GM12878 (cell line): ENCODE data around the gene CD209. TPM values are rescaled to one million over a fixed set of nuclear protein-coding genes. Genes with fewer than 3 reads are reported as not detected.
A peak's percentile ranks its signal among the peaks of the same experiment; 100 is the strongest.

Source experiments
- BCL3 ChIP-seq: IDR thresholded peaks from 2 replicates; pipeline ENCODE4 v1.6.1; 2011; ENCODE audit warnings: borderline replicate concordance, low read depth, mild to moderate bottlenecking, moderate library complexity, low read length; ENCODE audit not compliant: insufficient read depth, poor library complexity, severe bottlenecking
- BCLAF1 ChIP-seq: fragments of 450-650 bp; IDR thresholded peaks from 2 replicates; pipeline ENCODE4 v1.6.1; 2017; ENCODE audit warnings: antibody characterized with exemption, mild to moderate bottlenecking, moderate library complexity
- BHLHE40 ChIP-seq, 2 experiments: fragments of 450-650 bp in 1 of 2; IDR thresholded peaks; 2 replicates each; pipeline ENCODE4 v1.6.1; 2011 to 2017; ENCODE audit warnings: low read depth in 2 of 2, borderline replicate concordance in 1 of 2, improper control_type of control experiment in 1 of 2, low read length in 1 of 2, mild to moderate bottlenecking in 1 of 2
- CBX5 ChIP-seq: sonication (generic); IDR thresholded peaks from 2 replicates; pipeline ENCODE4 v1.6.1; 2016; ENCODE audit warnings: low read depth, moderate library complexity, mild to moderate bottlenecking, inconsistent platforms
- CHD2 ChIP-seq: IDR thresholded peaks from 2 replicates; pipeline ENCODE4 v1.6.1; 2011; ENCODE audit warnings: low read depth, low read length, improper control_type of control experiment, borderline replicate concordance
- DPF2 ChIP-seq: fragments of 450-650 bp; IDR thresholded peaks from 2 replicates; pipeline ENCODE4 v1.6.1; 2017; ENCODE audit warnings: mild to moderate bottlenecking
- EGR1 ChIP-seq, 2 experiments: IDR thresholded peaks; 1 replicate in 1 of 2; 2 replicates in 1 of 2; pipeline ENCODE4 v1.6.1; 2011 to 2012; ENCODE audit warnings: low read depth in 2 of 2, low read length in 2 of 2, borderline replicate concordance in 1 of 2, mild to moderate bottlenecking in 1 of 2, moderate library complexity in 1 of 2
- EP300 ChIP-seq, 2 experiments: fragments of 150-350 bp in 1 of 2; IDR thresholded peaks; 2 replicates each; pipeline ENCODE4 v1.6.1; 2011 to 2012; ENCODE audit warnings: low read depth in 2 of 2, low read length in 2 of 2, borderline replicate concordance in 1 of 2, improper control_type of control experiment in 1 of 2, inconsistent platforms in 1 of 2; ENCODE audit not compliant: control insufficient read depth in 1 of 2
- IKZF1 ChIP-seq: fragments of 450-650 bp; conservative IDR thresholded peaks from 2 replicates; pipeline ENCODE4 v1.6.1; 2017; ENCODE audit warnings: antibody characterized with exemption, mild to moderate bottlenecking
- KDM1A ChIP-seq: fragments of 200-600 bp; sonication (generic); IDR thresholded peaks from 2 replicates; pipeline ENCODE4 v1.6.1; 2016; ENCODE audit warnings: borderline replicate concordance
- MEF2B ChIP-seq: fragments of 450-650 bp; IDR thresholded peaks from 2 replicates; pipeline ENCODE4 v1.6.1; 2018; ENCODE audit warnings: mild to moderate bottlenecking, moderate library complexity; ENCODE audit not compliant: partially characterized antibody, poor library complexity, severe bottlenecking
- NR2C1 ChIP-seq: fragments of 450-650 bp; IDR thresholded peaks from 2 replicates; pipeline ENCODE4 v1.6.1; 2017; ENCODE audit warnings: antibody characterized with exemption, mild to moderate bottlenecking, moderate library complexity
- RB1 ChIP-seq: fragments of 450-650 bp; formaldehyde crosslinking; IDR thresholded peaks from 2 replicates; pipeline ENCODE4 v1.6.1; 2017; ENCODE audit warnings: mild to moderate bottlenecking, borderline replicate concordance
- RELA ChIP-seq: fragments of 450-650 bp; IDR thresholded peaks from 2 replicates; pipeline ENCODE4 v1.8.0; 2014; ENCODE audit warnings: borderline replicate concordance; ENCODE audit not compliant: partially characterized antibody
- RELB ChIP-seq: fragments of 450-650 bp; IDR thresholded peaks from 2 replicates; pipeline ENCODE4 v1.6.1; 2017; ENCODE audit warnings: low read depth, mild to moderate bottlenecking, moderate library complexity
- SIX5 ChIP-seq: IDR thresholded peaks from 2 replicates; pipeline ENCODE4 v1.6.1; 2011; ENCODE audit warnings: mild to moderate bottlenecking, low read depth, low read length, moderate library complexity; ENCODE audit not compliant: severe bottlenecking
- SP1 ChIP-seq: IDR thresholded peaks from one replicate; pipeline ENCODE4 v1.6.1; 2011; ENCODE audit warnings: low read depth, low read length
- TCF12 ChIP-seq: IDR thresholded peaks from 2 replicates; pipeline ENCODE4 v1.6.1; 2011; ENCODE audit warnings: low read depth, mild to moderate bottlenecking, low read length
- TCF3 ChIP-seq: IDR thresholded peaks from 2 replicates; pipeline ENCODE4 v1.6.1; 2012; ENCODE audit warnings: low read depth, mild to moderate bottlenecking, low read length, borderline replicate concordance; ENCODE audit not compliant: insufficient read depth
- TCF7 ChIP-seq: IDR thresholded peaks from 2 replicates; pipeline ENCODE4 v1.6.1; 2014; ENCODE audit warnings: antibody characterized with exemption, borderline replicate concordance
- ZBED1 ChIP-seq: IDR thresholded peaks from 2 replicates; pipeline ENCODE4 v1.6.1; 2016; ENCODE audit warnings: borderline replicate concordance
- ZNF217 ChIP-seq: fragments of 450-650 bp; IDR thresholded peaks from 2 replicates; pipeline ENCODE4 v1.6.1; 2017; ENCODE audit warnings: antibody characterized with exemption, mild to moderate bottlenecking
- ZNF384 ChIP-seq: IDR thresholded peaks from 2 replicates; pipeline ENCODE4 v1.6.1; 2012; ENCODE audit warnings: low read depth, mild to moderate bottlenecking, low read length, improper control_type of control experiment, borderline replicate concordance
- polyA plus RNA-seq, 11 experiments: library from polyadenylated mRNA; depleted of rRNA in 4 of 11; unstranded in 6 of 11; stranded (reverse) in 5 of 11; fragments of >200 nt; fragmentation: Nextera tagmentation in 4 of 11; fragmentation: Illumina TruSeq in 1 of 11; extraction: Ambion mirVana in 4 of 11; extraction: Trizol in 1 of 11; gene quantifications; 1 replicate in 1 of 11; 2 replicates in 10 of 11; pipeline versions ENCODE4 v1.2.1 to v1.2.3, GENCODE V29; 2011 to 2016; ENCODE audit warnings: inconsistent platforms in 2 of 11, missing spikeins in 2 of 11, low read depth in 1 of 11
- total RNA-seq, 4 experiments: library from RNA; depleted of rRNA in 3 of 4; stranded (reverse); fragments of >200 nt in 3 of 4; fragmentation: Illumina TruSeq in 1 of 4; extraction: Trizol in 1 of 4; gene quantifications; 2 replicates each; pipeline versions ENCODE4 v1.2.1 to v1.2.3, GENCODE V29; 2013 to 2021

CD209 gene
- total and polyA plus RNA-seq, 10 of the 15 experiments (the other 5 are each of a cell fraction or from before 2014, with no cell fraction given): 0.04 to 0.21 (median 0.10) TPM; not detected in 3

GRCh38 chr19:7705387-7706187 lies 41.7 kb downstream of the CD209 start (continued):
- TF ChIP-seq SIX5 (peak; percentile 13), EGR1 (IDR thresholded peaks at IDR 0.05; ENCODE audit: borderline replicate concordance in 1 of 2, low read depth in 2 of 2, low read length in 2 of 2) (peak in 1 of 2 experiments; percentile 81; a peak in 1 of 3 replicates), RB1 (no peak), IKZF1 (peak; percentile 98), TCF12 (peak; percentile 75), RELA (peak; percentile 94), BCL3 (peak; percentile 100), KDM1A (no peak), TCF3 (peak; percentile 75; the same call in 1 of the 2 replicates), SP1 (peak; percentile 87), ZBED1 (peak; percentile 90), ZNF384 (no peak), ZNF217 (peak; percentile 87), DPF2 (peak; percentile 95), BHLHE40 (IDR thresholded peaks at IDR 0.05; ENCODE audit: borderline replicate concordance in 1 of 2, low read depth in 2 of 2, low read length in 1 of 2) (peak; percentile 98 to 99), CHD2 (peak; percentile 67), RELB (peak; percentile 95), BCLAF1 (no peak), TCF7 (no peak), CBX5 (peak; percentile 90; the same call in 1 of the 2 replicates), NR2C1 (peak; percentile 56; the same call in 1 of the 2 replicates), MEF2B (peak; percentile 85), EP300 (IDR thresholded peaks at IDR 0.05; ENCODE audit: borderline replicate concordance in 1 of 2, control insufficient read depth in 1 of 2, low read depth in 2 of 2, low read length in 2 of 2) (peak; percentile 88 to 92)
